HG02840 (cell line): ENCODE results near the gene CPT1A.

ENCODE experiments used
- ATAC-seq: cut with Tn5 transposase; IDR thresholded peaks from one replicate; pipeline ENCODE4 v1.9.1; 2021; ENCODE audit warnings: mild to moderate bottlenecking, moderate library complexity, moderate number of reproducible peaks; ENCODE audit not compliant: unreplicated experiment, low FRiP score

Gene CPT1A

GRCh38 chr11:68832476-68833181 is 9.1 kb downstream of the CPT1A start:
- no peak for ATAC-seq

- ATAC-seq = no peak
Observed at GRCh38 chr11:68831124-68831523, 10.6 kb downstream of the CPT1A start.

GRCh38 chr11:68829581-68829980 is 12.1 kb downstream of the CPT1A start:
- no peak for ATAC-seq

- ATAC-seq = no peak
Observed at GRCh38 chr11:68828957-68829356, 12.8 kb downstream of the CPT1A start.

DNA sequence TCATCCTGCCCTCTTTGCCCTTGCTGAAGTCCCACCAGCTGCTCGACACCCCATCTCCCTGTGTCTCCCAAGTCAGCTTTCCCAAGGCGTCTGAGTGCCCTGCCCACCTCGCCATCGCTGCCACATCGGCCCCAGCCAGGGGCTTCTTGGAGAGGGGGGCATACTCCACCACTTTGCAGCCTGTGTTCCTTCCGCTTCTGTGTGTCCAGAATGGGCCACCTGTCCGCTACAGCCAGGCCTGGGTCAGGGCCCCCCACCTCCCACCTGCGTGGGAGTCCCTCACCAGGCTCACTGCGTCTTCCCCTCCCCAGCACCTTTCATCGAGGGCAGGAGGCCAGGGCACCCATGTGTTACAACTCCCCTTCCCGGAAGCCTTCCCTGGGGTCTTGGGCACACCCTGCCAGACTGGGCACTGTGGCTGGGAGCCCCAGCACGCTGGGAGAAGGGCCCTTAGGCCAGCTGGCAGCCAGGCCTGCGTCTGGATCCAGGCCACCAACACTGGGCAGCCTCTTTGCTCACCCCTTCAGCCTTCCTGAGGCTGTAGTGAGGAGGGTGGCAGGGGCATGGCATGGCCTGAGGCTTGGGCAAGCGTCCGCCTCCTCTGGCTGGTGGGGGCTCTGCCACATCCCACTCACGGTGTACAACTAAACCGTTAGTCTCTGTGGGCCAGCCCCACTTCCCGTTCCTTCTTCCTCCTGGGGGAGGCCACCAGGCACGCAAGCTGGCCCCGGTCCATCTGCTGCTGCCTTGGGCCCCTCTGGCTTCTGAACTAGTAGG is 13.4 kb downstream of the CPT1A start:
- ATAC-seq = no peak

DNA sequence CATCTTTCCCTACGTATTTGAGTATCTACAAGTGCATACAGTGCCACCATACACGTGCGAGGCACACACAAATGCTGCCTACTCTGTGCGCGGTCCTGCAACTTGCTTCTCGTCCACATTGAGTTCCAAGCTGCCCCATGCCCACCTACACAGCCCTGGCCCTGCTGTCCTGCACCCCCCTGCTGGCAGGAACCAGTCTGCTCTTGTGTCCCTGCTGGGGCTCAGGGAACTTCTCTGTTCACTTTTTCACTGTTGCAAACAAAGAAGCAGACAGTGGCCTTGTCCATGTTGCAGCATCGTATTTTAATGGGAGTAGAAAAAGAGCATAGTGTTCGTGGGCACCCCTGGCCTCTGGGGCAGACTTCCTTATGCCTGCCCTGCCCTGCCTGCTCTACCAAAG is 14.0 kb downstream of the CPT1A start:
- no peak for ATAC-seq

GRCh38 chr11:68826726-68827125 is 15.0 kb downstream of the CPT1A start:
- no peak for ATAC-seq

GRCh38 chr11:68825571-68825970 is 16.1 kb downstream of the CPT1A start:
- ATAC-seq = no peak

DNA sequence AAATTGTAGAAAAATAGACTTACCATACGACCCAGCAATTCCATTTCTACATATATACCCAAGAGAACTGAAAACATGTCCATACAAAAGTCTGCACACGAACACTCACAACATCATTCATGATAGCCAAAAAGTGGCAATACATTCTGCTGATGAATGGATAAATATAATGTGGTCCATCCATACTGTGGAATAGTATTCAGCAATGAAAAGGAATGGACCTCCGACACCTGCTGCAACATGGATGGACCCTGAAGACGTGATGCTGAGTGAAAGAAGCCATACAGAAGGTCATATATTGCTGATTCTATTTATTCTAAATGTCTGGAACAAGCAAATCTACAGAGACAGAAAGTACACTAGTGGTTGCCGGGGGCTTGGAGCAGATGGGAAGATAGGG is 19.2 kb downstream of the CPT1A start:
- ATAC-seq = no peak

DNA sequence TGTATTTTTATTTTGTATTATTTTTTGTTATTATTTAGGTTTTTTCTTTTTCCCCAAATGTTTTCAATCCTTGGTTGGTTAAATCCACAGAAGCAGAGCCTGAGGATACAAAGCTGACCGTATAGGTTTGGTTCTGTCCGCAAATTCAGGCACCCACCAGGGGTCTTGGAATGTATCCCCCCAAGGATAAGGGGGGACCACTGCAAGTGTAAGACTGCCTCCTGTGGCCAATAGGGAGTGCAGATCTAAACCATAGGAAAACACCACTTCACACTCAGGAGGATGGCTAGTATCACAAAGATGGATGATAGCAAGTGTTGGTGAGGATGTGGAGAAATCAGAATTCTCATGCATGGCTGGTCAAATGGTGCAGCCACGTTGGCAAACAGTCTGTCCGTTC is 20.0 kb downstream of the CPT1A start:
- no peak for ATAC-seq

DNA sequence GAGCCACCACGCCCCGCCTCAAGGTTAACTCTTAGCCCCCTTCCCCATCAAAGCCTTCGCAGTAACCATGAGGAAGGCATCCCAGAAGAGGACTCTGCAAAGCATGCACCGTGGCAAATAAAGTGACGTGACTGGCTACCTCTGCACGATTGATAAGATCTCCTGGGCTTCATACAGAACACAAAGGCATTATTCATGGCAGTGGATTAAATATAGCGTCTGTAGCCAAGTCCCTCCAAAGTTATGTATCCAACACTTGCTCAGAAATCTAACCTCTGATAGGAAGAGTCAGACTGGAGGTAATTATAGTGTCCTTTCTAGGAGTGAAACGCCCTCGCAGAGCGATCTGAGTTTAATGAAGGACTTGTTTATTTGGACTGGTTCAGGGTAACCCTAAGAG is 22.4 kb downstream of the CPT1A start:
- ATAC-seq = no peak

DNA sequence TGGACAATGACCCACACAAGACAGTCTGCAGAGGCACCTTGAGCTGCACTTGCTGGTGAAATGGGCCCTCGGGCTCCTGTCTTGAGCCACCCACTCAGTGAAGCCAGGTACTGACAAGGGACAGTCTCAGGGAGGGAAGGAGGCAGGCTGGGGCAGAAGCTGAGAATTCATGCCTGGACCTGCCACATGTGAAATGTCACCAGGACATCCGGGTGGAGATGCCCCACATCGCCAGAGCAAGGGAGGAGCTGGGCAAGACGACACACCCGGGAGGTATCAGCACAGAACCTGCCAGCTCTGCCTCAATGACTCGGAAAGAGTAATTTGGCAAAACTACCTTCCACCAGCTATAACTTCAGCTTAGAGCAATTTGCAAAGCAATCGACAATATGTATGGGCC is 23.5 kb downstream of the CPT1A start:
- ATAC-seq = no peak

DNA sequence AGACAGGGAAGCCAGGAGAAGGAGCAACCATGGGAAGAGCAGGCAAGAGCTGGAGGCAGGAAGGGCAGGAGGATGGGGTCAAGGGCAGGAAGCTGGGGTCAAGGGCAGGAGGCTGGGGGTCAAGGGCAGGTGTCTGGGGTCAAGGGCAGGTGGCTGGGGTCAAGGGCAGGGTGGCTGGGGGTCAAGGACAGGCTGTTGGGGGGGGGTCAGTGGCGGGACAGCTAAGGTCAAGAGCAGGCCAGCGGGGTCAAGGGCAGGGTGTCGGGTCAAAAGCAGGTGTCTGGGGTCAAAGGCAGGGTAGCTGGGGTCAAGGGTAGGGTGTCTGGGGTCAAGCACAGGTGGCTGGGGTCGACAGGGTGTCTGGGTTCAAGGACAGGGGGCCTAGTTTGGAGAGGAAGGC is 24.2 kb downstream of the CPT1A start:
- no peak for ATAC-seq

GRCh38 chr11:68816917-68817419 is 24.7 kb downstream of the CPT1A start:
- ATAC-seq = no peak

- no peak for ATAC-seq
Observed at GRCh38 chr11:68816251-68816776, 25.4 kb downstream of the CPT1A start.

DNA sequence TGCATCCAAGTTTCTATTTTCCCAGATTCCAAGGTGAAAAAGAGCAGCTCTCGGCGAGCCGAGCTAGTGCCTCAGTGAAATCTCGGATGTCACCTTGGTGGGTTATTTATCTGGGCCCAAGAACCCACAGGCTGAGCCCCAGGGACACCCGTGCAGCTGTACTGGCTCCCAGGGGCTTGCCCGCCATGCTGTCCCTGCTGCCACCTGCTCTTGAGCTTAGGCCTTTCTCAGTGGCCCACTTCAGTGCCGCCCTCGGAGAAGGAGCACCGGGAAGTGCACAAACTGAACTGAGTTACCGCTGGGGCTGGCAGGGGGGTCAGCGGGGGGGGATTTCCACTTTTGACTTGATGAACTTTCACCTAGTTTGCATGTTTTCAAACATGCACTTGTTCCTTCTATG is 27.9 kb downstream of the CPT1A start:
- ATAC-seq = no peak

DNA sequence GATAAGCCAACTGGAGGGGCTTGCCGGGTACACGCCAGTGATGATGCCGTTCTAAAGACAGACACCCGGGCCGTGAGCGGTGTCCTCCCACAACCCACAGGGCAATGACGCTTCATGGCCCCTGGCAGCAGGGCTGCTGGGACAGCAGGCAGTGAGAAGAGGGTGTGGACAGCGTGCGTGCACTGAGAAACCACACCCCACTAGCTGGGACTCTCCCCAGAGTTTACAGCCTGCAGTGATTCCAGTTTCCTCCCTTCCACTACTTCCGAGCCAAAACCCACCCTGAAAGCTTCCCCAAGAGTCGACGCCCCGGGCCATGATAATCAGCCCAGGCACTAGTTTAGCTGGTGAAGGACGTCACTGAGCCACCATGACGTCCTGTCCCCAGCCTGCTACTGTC is 29.2 kb downstream of the CPT1A start:
- no peak for ATAC-seq

GRCh38 chr11:68810164-68810563 is 31.6 kb downstream of the CPT1A start:
- ATAC-seq = no peak

- no peak for ATAC-seq
Observed at GRCh38 chr11:68809506-68809905, 32.2 kb downstream of the CPT1A start.

DNA sequence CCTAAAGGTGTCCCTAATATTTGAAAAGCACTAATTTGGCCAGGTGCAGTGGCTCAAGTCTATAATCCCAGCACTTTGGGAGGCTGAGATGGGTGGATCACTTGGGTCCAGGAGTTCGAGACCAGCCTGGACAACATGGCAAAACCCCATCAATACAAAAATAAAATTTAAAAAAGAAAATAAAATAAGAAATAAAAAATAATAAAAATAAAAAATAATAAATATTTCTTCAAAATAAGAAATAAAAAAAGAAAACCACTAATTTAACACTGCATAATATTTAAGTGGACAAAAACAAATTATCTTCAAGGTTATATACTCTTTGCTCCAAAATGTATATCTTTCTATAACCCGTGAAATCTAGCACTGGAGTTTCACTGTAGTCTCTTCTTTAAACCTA is 32.9 kb downstream of the CPT1A start:
- no peak for ATAC-seq

- ATAC-seq = no peak
Observed at GRCh38 chr11:68806931-68807844, 34.5 kb downstream of the CPT1A start.
